AG04450 (cell line): Measurements from ENCODE around the gene CDH6. TPM values are rescaled to one million over a fixed set of nuclear protein-coding genes. Genes with fewer than 3 reads are reported as not detected.

Experiments
- CTCF ChIA-PET: fragments of 300-600, 350-600 bp; formaldehyde crosslinking; extraction: SDS; loops from one replicate; lab custom pipeline; 2022; ENCODE audit warnings: antibody characterized with exemption, inconsistent platforms; lab: Charles Lee
- POLR2A ChIA-PET: fragments of 350-600 bp; formaldehyde crosslinking; extraction: SDS; loops from one replicate; lab custom pipeline; 2021; ENCODE audit warnings: antibody characterized with exemption, inconsistent platforms; lab: Yijun Ruan, JAX
- DNase-seq: peaks from one replicate; pipeline ENCODE4 v3.0.0-alpha.2; 2011; ENCODE audit warnings: low read depth, low spot score
- H3K27ac ChIP-seq: one replicate; pipeline ENCODE4 v1.5.1; 2012; ENCODE audit warnings: low read depth, low read length, control low read depth
- H3K27me3 ChIP-seq: one replicate; pipeline ENCODE4 v1.6.0; 2012; ENCODE audit warnings: low read length; ENCODE audit not compliant: control insufficient read depth, insufficient read depth
- H3K4me3 ChIP-seq: 2 replicates; pipeline ENCODE4 v1.5.1; 2011; ENCODE audit warnings: mild to moderate bottlenecking, low read depth, low read length, control low read depth
- H3K9me3 ChIP-seq: 2 replicates; pipeline ENCODE4 v1.5.1; 2012; ENCODE audit warnings: low read length; ENCODE audit not compliant: control insufficient read depth, insufficient read depth
- polyA plus RNA-seq: library from polyadenylated mRNA; depleted of rRNA; stranded (reverse); fragments of >200 nt; gene quantifications from 2 replicates; pipeline ENCODE4 v1.2.3, GENCODE V29; 2011
- TF ChIP-seq, protein P1 (sequence below): IDR thresholded peaks from 2 replicates; pipeline ENCODE4 v1.5.1; 2011; ENCODE audit warnings: low read depth, low read length, control low read depth, inconsistent platforms

The CDH6 gene
- polyA plus RNA-seq, 1 experiment = 45.7 TPM

DNA sequence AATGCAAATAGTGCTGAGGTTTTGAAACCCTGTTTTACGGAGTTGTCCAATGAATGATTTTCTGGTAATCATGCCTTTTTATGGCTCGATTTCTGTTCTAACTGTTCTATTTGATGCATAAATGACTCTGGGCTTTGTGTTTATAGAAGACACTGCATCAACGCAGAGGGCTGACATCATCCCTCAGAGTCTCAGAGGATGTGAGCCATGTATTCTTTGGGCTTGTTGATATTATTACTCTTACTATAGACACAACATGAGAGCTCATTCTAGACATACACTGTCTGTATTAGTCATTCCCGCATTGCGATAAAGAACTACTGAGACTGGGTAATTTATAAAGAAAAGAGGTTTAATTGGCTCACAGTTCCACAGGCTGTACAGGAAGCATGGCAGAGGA lies 31.6 kb downstream of the CDH6 start:
- Histone ChIP-seq H3K27me3 (no peaks in the 10 kb centered on the region), H3K27ac (peak overlapping the region; percentile 88), H3K4me3 (no peak overlapping the region), H3K9me3 (0 out of 2 replicates have a peak, but pooled peaks cover 5% of the 10 kb centered on the region)
- TF ChIP-seq, protein P1, sequence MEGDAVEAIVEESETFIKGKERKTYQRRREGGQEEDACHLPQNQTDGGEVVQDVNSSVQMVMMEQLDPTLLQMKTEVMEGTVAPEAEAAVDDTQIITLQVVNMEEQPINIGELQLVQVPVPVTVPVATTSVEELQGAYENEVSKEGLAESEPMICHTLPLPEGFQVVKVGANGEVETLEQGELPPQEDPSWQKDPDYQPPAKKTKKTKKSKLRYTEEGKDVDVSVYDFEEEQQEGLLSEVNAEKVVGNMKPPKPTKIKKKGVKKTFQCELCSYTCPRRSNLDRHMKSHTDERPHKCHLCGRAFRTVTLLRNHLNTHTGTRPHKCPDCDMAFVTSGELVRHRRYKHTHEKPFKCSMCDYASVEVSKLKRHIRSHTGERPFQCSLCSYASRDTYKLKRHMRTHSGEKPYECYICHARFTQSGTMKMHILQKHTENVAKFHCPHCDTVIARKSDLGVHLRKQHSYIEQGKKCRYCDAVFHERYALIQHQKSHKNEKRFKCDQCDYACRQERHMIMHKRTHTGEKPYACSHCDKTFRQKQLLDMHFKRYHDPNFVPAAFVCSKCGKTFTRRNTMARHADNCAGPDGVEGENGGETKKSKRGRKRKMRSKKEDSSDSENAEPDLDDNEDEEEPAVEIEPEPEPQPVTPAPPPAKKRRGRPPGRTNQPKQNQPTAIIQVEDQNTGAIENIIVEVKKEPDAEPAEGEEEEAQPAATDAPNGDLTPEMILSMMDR = no peak
- DNase-seq = peak; percentile 86
- CTCF ChIA-PET = no interaction called here
- POLR2A ChIA-PET = interaction anchor here (0.5 kb wide), 1 partner anchor 130 kb away, joined by 3 read pairs; no protein-coding TSS in a partner anchor

DNA sequence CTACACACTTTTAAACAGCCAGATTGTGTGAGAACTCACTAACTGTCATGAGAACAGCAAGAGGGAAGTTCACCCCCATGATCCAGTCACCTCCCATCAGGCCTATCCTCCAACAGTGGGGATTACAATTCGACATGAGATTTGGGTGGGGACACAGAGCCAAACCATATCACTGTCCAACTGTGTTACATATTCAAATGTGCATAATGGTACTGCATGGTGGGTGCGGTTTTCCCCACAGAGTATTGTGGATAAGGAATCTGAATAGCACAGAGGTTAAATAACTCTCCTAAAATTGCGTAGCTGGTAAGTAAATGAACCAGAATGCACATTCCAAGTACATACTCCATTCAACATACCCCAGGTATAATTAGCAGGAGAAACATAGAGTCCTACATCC lies 32.1 kb downstream of the CDH6 start:
- Histone ChIP-seq H3K27me3 (no peaks in the 10 kb centered on the region), H3K4me3 (no peak overlapping the region), H3K27ac (peak overlapping the region; percentile 62), H3K9me3 (0 out of 2 replicates have a peak, but pooled peaks cover 5% of the 10 kb centered on the region)
- POLR2A ChIA-PET = interaction anchor here (0.5 kb wide), 1 partner anchor 130 kb away, joined by 3 read pairs; no protein-coding TSS in a partner anchor
- CTCF ChIA-PET = no interaction called here
- TF ChIP-seq, protein P1 = no peak
- no peak for DNase-seq

DNA sequence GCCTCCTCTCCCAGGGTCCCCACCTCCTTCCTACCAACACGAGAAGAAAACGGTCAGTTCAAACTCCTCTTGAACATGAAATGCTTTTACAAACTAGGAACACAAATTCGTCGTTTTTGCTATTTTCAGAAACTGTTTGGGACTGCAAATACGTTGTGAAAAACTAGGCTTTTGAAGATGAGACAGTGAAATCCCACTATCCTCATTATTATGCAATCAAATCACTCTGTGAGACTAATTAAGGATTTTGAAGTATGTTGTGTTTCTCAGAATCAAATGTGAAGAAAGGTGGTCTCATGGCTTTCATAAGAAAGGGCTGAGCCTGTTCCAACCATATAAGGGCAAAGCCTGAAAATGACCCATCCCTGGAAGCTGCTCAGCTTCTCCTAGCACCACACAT lies 33.2 kb downstream of the CDH6 start:
- ChIA-PET CTCF (no interaction called here), POLR2A (no interaction called here)
- TF ChIP-seq, protein P1 = no peak
- 0 out of 2 replicates have a peak, but pooled peaks cover 5% of the 10 kb centered on the region for H3K9me3 ChIP-seq
- H3K27ac ChIP-seq = no peak overlapping the region
- DNase-seq = no peak
- H3K4me3 ChIP-seq = no peak overlapping the region
- H3K27me3 ChIP-seq = no peaks in the 10 kb centered on the region

DNA sequence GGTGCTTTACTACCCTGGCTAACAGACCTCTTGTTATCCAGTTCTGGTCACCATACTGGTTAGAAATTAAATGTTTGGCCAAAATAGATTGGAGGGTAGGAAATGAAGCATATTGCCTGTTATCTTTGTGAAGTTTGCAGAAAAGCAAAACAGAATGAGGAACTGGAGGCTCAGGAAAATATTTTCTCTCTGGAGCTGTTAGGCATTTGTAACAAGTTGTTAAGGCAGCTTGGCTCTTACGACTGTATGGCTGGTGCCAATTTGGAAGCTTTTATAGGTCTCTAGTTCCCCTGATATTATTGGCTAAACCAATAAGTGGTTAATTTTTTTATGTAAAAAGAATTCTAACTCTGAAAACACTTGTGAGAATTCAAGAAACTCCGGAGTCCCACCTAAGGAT lies 35.8 kb downstream of the CDH6 start:
- Histone ChIP-seq H3K9me3 (0 out of 2 replicates have a peak, but pooled peaks cover 5% of the 10 kb centered on the region), H3K27ac (no peak overlapping the region), H3K27me3 (no peaks in the 10 kb centered on the region), H3K4me3 (no peak overlapping the region)
- CTCF ChIA-PET = no interaction called here
- POLR2A ChIA-PET = no interaction called here
- no peak for DNase-seq
- TF ChIP-seq, protein P1 = no peak

DNA sequence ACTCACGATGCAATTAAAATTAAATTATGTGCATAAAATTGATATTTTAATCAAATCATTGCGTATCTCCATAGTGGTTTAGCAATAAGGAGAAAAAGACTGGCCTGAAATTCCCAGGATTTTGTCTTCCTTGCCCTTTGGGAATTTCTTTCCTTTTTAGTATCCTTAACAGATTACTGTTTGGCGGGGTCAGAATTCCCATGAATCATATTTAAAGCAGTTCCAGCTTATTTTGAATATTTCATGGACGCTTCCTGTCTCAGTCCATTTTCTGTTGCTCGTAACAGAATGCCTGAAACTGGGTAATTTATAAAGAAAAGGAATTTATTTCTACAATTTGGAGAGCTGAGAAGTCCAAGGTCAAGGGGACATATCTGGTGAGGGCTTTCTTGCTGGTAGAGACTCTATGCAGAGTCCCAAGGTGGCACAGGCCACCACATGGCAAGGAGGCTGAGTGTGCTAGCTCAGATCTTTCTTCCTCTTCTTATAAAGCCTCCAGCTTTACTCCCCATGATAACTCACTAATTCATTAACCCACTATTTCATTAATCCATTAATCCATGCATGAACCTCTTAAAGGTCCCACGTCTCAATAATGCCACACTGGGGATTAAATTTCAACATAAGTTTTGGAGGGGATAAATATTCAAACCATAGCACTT lies 37.8 kb downstream of the CDH6 start:
- ChIA-PET CTCF (interaction anchor here (0.7 to 3.2 kb wide), 44 partner anchors 10 to 1191 kb away, joined by 3 to 50 read pairs (median 6); partner anchors contain the start of gene CDH6), POLR2A (no interaction called here)
- no peaks in the 10 kb centered on the region for H3K27me3 ChIP-seq
- no peak overlapping the region for H3K4me3 ChIP-seq
- H3K9me3 ChIP-seq = 0 out of 2 replicates have a peak, but pooled peaks cover 2% of the 10 kb centered on the region
- TF ChIP-seq, protein P1 = no peak
- no peak overlapping the region for H3K27ac ChIP-seq
- no peak for DNase-seq
